GM15510 (cell line): ENCODE measurements around the gene ADRA1B.

Source experiments
- POLR2A ChIP-seq: IDR thresholded peaks from 3 replicates; pipeline ENCODE4 v1.6.1; 2011; ENCODE audit warnings: borderline replicate concordance; ENCODE audit not compliant: insufficient read length; ENCODE audit errors: extremely low read depth

The ADRA1B gene

GRCh38 chr5:159936686-159937329 lies 20.5 kb downstream of the ADRA1B start:
- no peak for TF ChIP-seq POLR2A

GRCh38 chr5:159937580-159937979 lies 21.3 kb downstream of the ADRA1B start:
- no peak for TF ChIP-seq POLR2A

- no peak for TF ChIP-seq POLR2A
Observed at GRCh38 chr5:159943326-159943725, 27.0 kb downstream of the ADRA1B start.

- no peak for TF ChIP-seq POLR2A
Observed at GRCh38 chr5:159944056-159944600, 27.8 kb downstream of the ADRA1B start.

- TF ChIP-seq POLR2A: no peak
Observed at GRCh38 chr5:159945359-159945758, 29.1 kb downstream of the ADRA1B start.

GRCh38 chr5:159947708-159948358 lies 31.6 kb downstream of the ADRA1B start:
- TF ChIP-seq POLR2A: no peak

- TF ChIP-seq POLR2A: no peak
Observed at GRCh38 chr5:159951387-159951786, 35.1 kb downstream of the ADRA1B start.

- TF ChIP-seq POLR2A: no peak
Observed at GRCh38 chr5:159951834-159952233, 35.6 kb downstream of the ADRA1B start.

- TF ChIP-seq POLR2A: no peak
Observed at GRCh38 chr5:159953609-159954008, 37.3 kb downstream of the ADRA1B start.

GRCh38 chr5:159955056-159955624 lies 38.9 kb downstream of the ADRA1B start:
- TF ChIP-seq POLR2A: no peak

- no peak for TF ChIP-seq POLR2A
Observed at GRCh38 chr5:159956074-159956473, 39.8 kb downstream of the ADRA1B start.

GRCh38 chr5:159961176-159962160 lies 45.2 kb downstream of the ADRA1B start:
- TF ChIP-seq POLR2A: no peak

- TF ChIP-seq POLR2A: no peak
Observed at GRCh38 chr5:159962214-159962613, 45.9 kb downstream of the ADRA1B start.

GRCh38 chr5:159963935-159964334 lies 47.7 kb downstream of the ADRA1B start:
- TF ChIP-seq POLR2A: no peak
